HEK293 (cell line): ENCODE data around the gene C17orf67.

Experiments used
- CTCF ChIA-PET: fragments of 350-600 bp; formaldehyde crosslinking; extraction: SDS; loops from one replicate; lab custom pipeline; 2021; ENCODE audit warnings: antibody characterized with exemption; lab: Yijun Ruan, JAX
- POLR2A ChIA-PET: fragments of 300-600 bp; formaldehyde crosslinking; extraction: SDS; loops from one replicate; lab custom pipeline; 2020; ENCODE audit warnings: antibody characterized with exemption, inconsistent platforms; lab: Yijun Ruan, JAX
- H3K27ac ChIP-seq: fragments of 200-500 bp; sonication (Bioruptor generic); 2 replicates; pipeline ENCODE4 v1.5.1; 2014; ENCODE audit warnings: low read depth, low read length, control low read depth, inconsistent platforms; ENCODE audit errors: extremely low read depth
- H3K36me3 ChIP-seq, 2 experiments: fragments of 200-500 bp in 1 of 2; sonication (Bioruptor generic) in 1 of 2; 1 replicate in 1 of 2; 2 replicates in 1 of 2; pipeline ENCODE4 v1.5.1; 2014 to 2017; ENCODE audit warnings: inconsistent platforms in 2 of 2, low read length in 2 of 2; ENCODE audit not compliant: control insufficient read depth in 2 of 2, insufficient read depth in 1 of 2
- H3K4me1 ChIP-seq: fragments of 200-500 bp; sonication (Bioruptor generic); 2 replicates; pipeline ENCODE4 v1.5.1; 2014; ENCODE audit warnings: mild to moderate bottlenecking, low read length, inconsistent platforms; ENCODE audit not compliant: control insufficient read depth, insufficient read depth
- H3K4me3 ChIP-seq: 2 replicates; pipeline ENCODE4 v1.5.1; 2011; ENCODE audit warnings: low read depth, mild to moderate bottlenecking, control low read depth, low read length, moderate library complexity
- H3K9me3 ChIP-seq: fragments of 200-500 bp; sonication (Bioruptor generic); 2 replicates; pipeline ENCODE4 v1.5.1; 2014; ENCODE audit warnings: low read depth, low read length, inconsistent platforms; ENCODE audit not compliant: control insufficient read depth, insufficient read depth
- KLF10 ChIP-seq: fragments of 450-650 bp; IDR thresholded peaks from 2 replicates; pipeline ENCODE4 v1.5.1; 2018; ENCODE audit warnings: missing biosample characterization, mild to moderate bottlenecking, missing genetic modification characterization
- KLF9 ChIP-seq: fragments of 450-650 bp; formaldehyde crosslinking; IDR thresholded peaks from 2 replicates; pipeline ENCODE4 v1.5.1; 2016; ENCODE audit warnings: missing biosample characterization, missing genetic modification characterization, low read depth
- PRDM1 ChIP-seq: fragments of 450-650 bp; formaldehyde crosslinking; IDR thresholded peaks from 2 replicates; pipeline ENCODE4; 2016; ENCODE audit warnings: missing biosample characterization, missing genetic modification characterization
- RBAK ChIP-seq: fragments of 450-650 bp; formaldehyde crosslinking; IDR thresholded peaks from 2 replicates; pipeline ENCODE4 v1.5.1; 2016; ENCODE audit warnings: missing biosample characterization, missing genetic modification characterization
- SALL2 ChIP-seq: fragments of 450-650 bp; formaldehyde crosslinking; IDR thresholded peaks from 2 replicates; pipeline ENCODE4 v1.5.0; 2017; ENCODE audit warnings: missing biosample characterization, mild to moderate bottlenecking, missing genetic modification characterization, borderline replicate concordance
- ZBTB17 ChIP-seq: fragments of 450-650 bp; formaldehyde crosslinking; IDR thresholded peaks from 2 replicates; pipeline ENCODE4 v1.5.1; 2016; ENCODE audit warnings: missing biosample characterization, missing genetic modification characterization
- ZFP37 ChIP-seq: fragments of 450-650 bp; formaldehyde crosslinking; IDR thresholded peaks from 2 replicates; pipeline ENCODE4 v1.5.1; 2016; ENCODE audit warnings: missing biosample characterization, missing genetic modification characterization
- ZNF112 ChIP-seq: fragments of 450-650 bp; formaldehyde crosslinking; IDR thresholded peaks from 2 replicates; pipeline ENCODE4 v1.5.0; 2017; ENCODE audit warnings: missing biosample characterization, missing genetic modification characterization
- ZNF133 ChIP-seq: fragments of 450-650 bp; formaldehyde crosslinking; IDR thresholded peaks from 2 replicates; pipeline ENCODE4 v1.5.1; 2016; ENCODE audit warnings: missing biosample characterization, missing genetic modification characterization
- ZNF157 ChIP-seq: fragments of 450-650 bp; formaldehyde crosslinking; IDR thresholded peaks from 2 replicates; pipeline ENCODE4 v1.5.1; 2016; ENCODE audit warnings: missing biosample characterization, missing genetic modification characterization
- ZNF24 ChIP-seq: fragments of 450-650 bp; formaldehyde crosslinking; IDR thresholded peaks from 2 replicates; pipeline ENCODE4 v1.5.1; 2016; ENCODE audit warnings: missing biosample characterization, missing genetic modification characterization
- ZNF311 ChIP-seq: fragments of 450-650 bp; formaldehyde crosslinking; IDR thresholded peaks from 2 replicates; pipeline ENCODE4 v1.5.1; 2017; ENCODE audit warnings: missing biosample characterization, missing genetic modification characterization, borderline replicate concordance
- ZNF324 ChIP-seq: fragments of 450-650 bp; formaldehyde crosslinking; IDR thresholded peaks from 2 replicates; pipeline ENCODE4 v1.5.1; 2016; ENCODE audit warnings: missing biosample characterization, missing genetic modification characterization
- ZNF423 ChIP-seq: fragments of 450-650 bp; formaldehyde crosslinking; IDR thresholded peaks from 2 replicates; pipeline ENCODE4 v1.5.1; 2016; ENCODE audit warnings: missing biosample characterization, missing genetic modification characterization
- ZNF426 ChIP-seq: fragments of 450-650 bp; formaldehyde crosslinking; IDR thresholded peaks from 2 replicates; pipeline ENCODE4 v1.5.1; 2017; ENCODE audit warnings: missing biosample characterization, missing genetic modification characterization, mild to moderate bottlenecking, inconsistent platforms, moderate library complexity
- ZNF544 ChIP-seq: fragments of 450-650 bp; formaldehyde crosslinking; IDR thresholded peaks from 2 replicates; pipeline ENCODE4 v1.5.0; 2017; ENCODE audit warnings: missing biosample characterization, missing genetic modification characterization
- ZNF549 ChIP-seq: fragments of 450-650 bp; IDR thresholded peaks from 2 replicates; pipeline ENCODE4 v1.5.1; 2018; ENCODE audit warnings: missing biosample characterization, missing genetic modification characterization, mild to moderate bottlenecking, inconsistent platforms, moderate library complexity
- ZNF624 ChIP-seq: fragments of 450-650 bp; formaldehyde crosslinking; IDR thresholded peaks from 2 replicates; pipeline ENCODE4 v1.5.1; 2017; ENCODE audit warnings: missing biosample characterization, missing genetic modification characterization
- ZNF658 ChIP-seq: fragments of 450-650 bp; formaldehyde crosslinking; IDR thresholded peaks from 2 replicates; pipeline ENCODE4; 2016; ENCODE audit warnings: missing biosample characterization, missing genetic modification characterization
- ZNF777 ChIP-seq: fragments of 450-650 bp; formaldehyde crosslinking; IDR thresholded peaks from 2 replicates; pipeline ENCODE4 v1.5.1; 2017; ENCODE audit warnings: missing biosample characterization, missing genetic modification characterization, borderline replicate concordance
- ZNF837 ChIP-seq: fragments of 450-650 bp; formaldehyde crosslinking; IDR thresholded peaks from 2 replicates; pipeline ENCODE4 v1.5.1; 2016; ENCODE audit warnings: missing biosample characterization, missing genetic modification characterization
- TF ChIP-seq, protein P1 (sequence below): fragments of 450-650 bp; formaldehyde crosslinking; IDR thresholded peaks from 2 replicates; pipeline ENCODE4 v1.5.1; 2016; ENCODE audit warnings: missing biosample characterization, missing genetic modification characterization
- TF ChIP-seq, protein P2 (sequence below): fragments of 450-650 bp; formaldehyde crosslinking; IDR thresholded peaks from 2 replicates; pipeline ENCODE4 v1.5.1; 2016; ENCODE audit warnings: missing biosample characterization, missing genetic modification characterization, borderline replicate concordance

The C17orf67 gene

DNA sequence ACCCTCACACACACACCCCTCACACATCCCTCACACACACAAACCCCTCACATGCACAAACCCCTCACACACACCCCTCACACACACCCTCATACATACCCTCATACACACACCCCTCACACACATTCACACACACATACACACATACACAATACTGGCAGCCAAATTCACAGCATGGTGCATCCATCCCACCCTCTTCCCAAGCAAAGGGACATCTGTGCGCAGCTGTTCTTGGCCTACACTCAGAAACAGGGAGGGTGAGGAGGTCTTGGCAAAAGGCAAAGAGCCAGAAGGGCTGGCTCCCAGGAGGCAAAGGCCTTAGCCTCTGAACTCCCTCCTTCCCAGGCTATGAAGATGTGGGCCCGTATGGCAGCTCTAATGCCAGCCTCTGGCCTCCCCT lies 23.4 kb downstream of the C17orf67 start:
- no peaks in the 10 kb centered on the region for H3K4me1 ChIP-seq
- no peaks in the 10 kb centered on the region for H3K9me3 ChIP-seq
- ChIA-PET CTCF (no interaction called here), POLR2A (no interaction called here)
- no peak overlapping the region for H3K27ac ChIP-seq
- H3K4me3 ChIP-seq: no peak overlapping the region
- no peaks in the 10 kb centered on the region for H3K36me3 ChIP-seq
- TF ChIP-seq ZNF133 (no peak), ZNF423 (tag by site-specific recombination) (no peak), RBAK (tag by site-specific recombination) (no peak), ZNF544 (tag by site-specific recombination) (no peak), ZBTB17 (tag by site-specific recombination) (no peak), ZNF658 (tag by site-specific recombination) (no peak)
- TF ChIP-seq, protein P1, sequence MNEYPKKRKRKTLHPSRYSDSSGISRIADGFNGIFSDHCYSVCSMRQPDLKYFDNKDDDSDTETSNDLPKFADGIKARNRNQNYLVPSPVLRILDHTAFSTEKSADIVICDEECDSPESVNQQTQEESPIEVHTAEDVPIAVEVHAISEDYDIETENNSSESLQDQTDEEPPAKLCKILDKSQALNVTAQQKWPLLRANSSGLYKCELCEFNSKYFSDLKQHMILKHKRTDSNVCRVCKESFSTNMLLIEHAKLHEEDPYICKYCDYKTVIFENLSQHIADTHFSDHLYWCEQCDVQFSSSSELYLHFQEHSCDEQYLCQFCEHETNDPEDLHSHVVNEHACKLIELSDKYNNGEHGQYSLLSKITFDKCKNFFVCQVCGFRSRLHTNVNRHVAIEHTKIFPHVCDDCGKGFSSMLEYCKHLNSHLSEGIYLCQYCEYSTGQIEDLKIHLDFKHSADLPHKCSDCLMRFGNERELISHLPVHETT (tag by site-specific recombination): no peak

DNA sequence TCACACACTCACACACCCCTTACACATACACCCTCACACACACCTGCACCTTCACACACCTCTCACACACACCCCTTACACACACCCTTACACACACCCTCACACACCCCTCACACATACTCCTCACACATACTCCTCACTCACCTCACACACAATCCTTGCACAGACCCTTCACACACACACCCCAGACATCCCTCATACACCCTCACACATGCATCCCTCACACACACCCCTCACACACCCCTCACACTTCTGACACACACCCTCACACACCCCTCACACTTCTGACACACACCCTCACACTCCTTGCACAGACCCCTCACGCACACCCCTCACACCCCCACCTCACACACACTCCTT lies 23.9 kb downstream of the C17orf67 start:
- H3K4me3 ChIP-seq: no peak overlapping the region
- ChIA-PET POLR2A (no interaction called here), CTCF (no interaction called here)
- H3K4me1 ChIP-seq: no peaks in the 10 kb centered on the region
- H3K27ac ChIP-seq: no peak overlapping the region
- H3K36me3 ChIP-seq: no peaks in the 10 kb centered on the region
- TF ChIP-seq ZNF112 (tag by site-specific recombination) (no peak), ZNF624 (no peak), ZNF311 (tag by site-specific recombination) (0 out of 2 replicates have a peak, but pooled peaks have one; percentile 16), SALL2 (tag by site-specific recombination) (0 out of 2 replicates have a peak, but pooled peaks have one; percentile 5), ZNF658 (tag by site-specific recombination) (no peak), ZNF324 (tag by site-specific recombination) (no peak), ZNF426 (tag by site-specific recombination) (no peak), ZNF777 (tag by site-specific recombination) (no peak), KLF10 (no peak), KLF9 (peak; percentile 55; the same call in 1 of the 2 replicates), ZFP37 (tag by site-specific recombination) (no peak), ZNF549 (tag by site-specific recombination) (no peak), PRDM1 (no peak), ZNF157 (tag by site-specific recombination) (no peak), ZNF24 (tag by site-specific recombination) (no peak), ZNF837 (no peak)
- TF ChIP-seq, protein P2, sequence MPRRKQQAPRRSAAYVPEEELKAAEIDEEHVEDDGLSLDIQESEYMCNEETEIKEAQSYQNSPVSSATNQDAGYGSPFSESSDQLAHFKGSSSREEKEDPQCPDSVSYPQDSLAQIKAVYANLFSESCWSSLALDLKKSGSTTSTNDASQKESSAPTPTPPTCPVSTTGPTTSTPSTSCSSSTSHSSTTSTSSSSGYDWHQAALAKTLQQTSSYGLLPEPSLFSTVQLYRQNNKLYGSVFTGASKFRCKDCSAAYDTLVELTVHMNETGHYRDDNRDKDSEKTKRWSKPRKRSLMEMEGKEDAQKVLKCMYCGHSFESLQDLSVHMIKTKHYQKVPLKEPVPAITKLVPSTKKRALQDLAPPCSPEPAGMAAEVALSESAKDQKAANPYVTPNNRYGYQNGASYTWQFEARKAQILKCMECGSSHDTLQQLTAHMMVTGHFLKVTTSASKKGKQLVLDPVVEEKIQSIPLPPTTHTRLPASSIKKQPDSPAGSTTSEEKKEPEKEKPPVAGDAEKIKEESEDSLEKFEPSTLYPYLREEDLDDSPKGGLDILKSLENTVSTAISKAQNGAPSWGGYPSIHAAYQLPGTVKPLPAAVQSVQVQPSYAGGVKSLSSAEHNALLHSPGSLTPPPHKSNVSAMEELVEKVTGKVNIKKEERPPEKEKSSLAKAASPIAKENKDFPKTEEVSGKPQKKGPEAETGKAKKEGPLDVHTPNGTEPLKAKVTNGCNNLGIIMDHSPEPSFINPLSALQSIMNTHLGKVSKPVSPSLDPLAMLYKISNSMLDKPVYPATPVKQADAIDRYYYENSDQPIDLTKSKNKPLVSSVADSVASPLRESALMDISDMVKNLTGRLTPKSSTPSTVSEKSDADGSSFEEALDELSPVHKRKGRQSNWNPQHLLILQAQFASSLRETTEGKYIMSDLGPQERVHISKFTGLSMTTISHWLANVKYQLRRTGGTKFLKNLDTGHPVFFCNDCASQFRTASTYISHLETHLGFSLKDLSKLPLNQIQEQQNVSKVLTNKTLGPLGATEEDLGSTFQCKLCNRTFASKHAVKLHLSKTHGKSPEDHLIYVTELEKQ: no peak
- TF ChIP-seq, protein P1 (tag by site-specific recombination): no peak
- no peaks in the 10 kb centered on the region for H3K9me3 ChIP-seq
